Neural cell (in vitro differentiated cells): ENCODE results near the gene ANKMY1. TPM values are rescaled to one million over a fixed set of nuclear protein-coding genes. Genes with fewer than 3 reads are reported as not detected.

Experiments used
- H2AFZ ChIP-seq: fragments of 200-600, 300-800 bp; sonication (generic), shearing (Covaris generic); 2 replicates; pipeline ENCODE4 v1.6.0; 2014; ENCODE audit warnings: low read depth, mild to moderate bottlenecking, antibody characterized with exemption, low read length, moderate library complexity
- H3F3A ChIP-seq: fragments of 200-600 bp; shearing (Covaris generic); 2 replicates; pipeline ENCODE4 v1.6.1; 2016; ENCODE audit warnings: mild to moderate bottlenecking, moderate library complexity, mixed read lengths, antibody characterized with exemption, low read length; ENCODE audit not compliant: insufficient read depth, poor library complexity, severe bottlenecking
- H3K27ac ChIP-seq: fragments of 200-600, 300-800 bp; sonication (generic), shearing (Covaris generic); 2 replicates; pipeline ENCODE4 v1.5.1; 2014; ENCODE audit warnings: mild to moderate bottlenecking, low read length, moderate library complexity
- H3K27me3 ChIP-seq: fragments of 300-800, 200-600 bp; sonication (generic), shearing (Covaris generic); 2 replicates; pipeline ENCODE4 v1.6.0; 2014; ENCODE audit warnings: mild to moderate bottlenecking, low read depth, low read length, moderate library complexity; ENCODE audit not compliant: insufficient read depth
- H3K36me3 ChIP-seq: fragments of 300-800, 200-600 bp; sonication (generic), shearing (Covaris generic); 2 replicates; pipeline ENCODE4 v1.5.1; 2014; ENCODE audit warnings: mild to moderate bottlenecking, antibody characterized with exemption, low read length, moderate library complexity; ENCODE audit not compliant: insufficient read depth
- H3K4me2 ChIP-seq: fragments of 300-800, 200-600 bp; sonication (generic), shearing (Covaris generic); 2 replicates; pipeline ENCODE4 v1.6.0; 2014; ENCODE audit warnings: mild to moderate bottlenecking, low read length
- H3K4me3 ChIP-seq: fragments of 300-800, 200-600 bp; sonication (generic), shearing (Covaris generic); 2 replicates; pipeline ENCODE4 v1.5.1; 2014; ENCODE audit warnings: mild to moderate bottlenecking, low read length, moderate library complexity
- H3K79me2 ChIP-seq: fragments of 200-600 bp; shearing (Covaris generic); replicated peaks from 2 replicates; pipeline ENCODE4 v1.6.0; 2014; ENCODE audit warnings: mild to moderate bottlenecking, low read length, moderate library complexity; ENCODE audit not compliant: insufficient read depth
- H3K9ac ChIP-seq: fragments of 300-800, 200-600 bp; sonication (generic), shearing (Covaris generic); 2 replicates; pipeline ENCODE4 v1.6.1; 2016; ENCODE audit warnings: mild to moderate bottlenecking, low read length, mixed read lengths
- H3K9me2 ChIP-seq: fragments of 200-600 bp; shearing (Covaris generic); 2 replicates; pipeline ENCODE4 v1.6.1; 2016; ENCODE audit warnings: mild to moderate bottlenecking, low read length, mixed read lengths; ENCODE audit not compliant: insufficient read depth
- H3K9me3 ChIP-seq: fragments of 200-600, 300-800 bp; sonication (generic), shearing (Covaris generic); 2 replicates; pipeline ENCODE4 v1.6.1; 2016; ENCODE audit warnings: mild to moderate bottlenecking, mixed run types, low read length, moderate library complexity, mixed read lengths
- H4K20me1 ChIP-seq: fragments of 200-600 bp; shearing (Covaris generic); 2 replicates; pipeline ENCODE4 v1.6.1; 2016; ENCODE audit warnings: mild to moderate bottlenecking, mixed run types; ENCODE audit not compliant: insufficient read depth
- EP300 ChIP-seq: fragments of 450-650 bp; conservative IDR thresholded peaks from 2 replicates; pipeline ENCODE4 v1.6.1; 2014; ENCODE audit warnings: antibody characterized with exemption, mild to moderate bottlenecking, moderate library complexity; ENCODE audit not compliant: poor library complexity, severe bottlenecking
- EZH2 ChIP-seq: fragments of 200-600, 300-800 bp; shearing (Covaris generic), sonication (generic); IDR thresholded peaks from 2 replicates; pipeline ENCODE4 v1.6.1; 2014; ENCODE audit warnings: antibody characterized with exemption, low read length, borderline replicate concordance, mild to moderate bottlenecking; ENCODE audit not compliant: insufficient read depth, poor library complexity, severe bottlenecking
- MXI1 ChIP-seq: fragments of 450-650 bp; conservative IDR thresholded peaks from 2 replicates; pipeline ENCODE4 v1.6.1; 2014; ENCODE audit warnings: antibody characterized with exemption, mild to moderate bottlenecking; ENCODE audit not compliant: poor library complexity, severe bottlenecking
- POLR2AphosphoS5 ChIP-seq: IDR thresholded peaks from 2 replicates; pipeline ENCODE4 v1.6.1; 2012
- RAD21 ChIP-seq: fragments of 450-650 bp; conservative IDR thresholded peaks from 2 replicates; pipeline ENCODE4 v1.6.1; 2014; ENCODE audit warnings: antibody characterized with exemption, mild to moderate bottlenecking, moderate library complexity
- SMC3 ChIP-seq: fragments of 450-650 bp; conservative IDR thresholded peaks from 2 replicates; pipeline ENCODE4 v1.6.1; 2014; ENCODE audit warnings: antibody characterized with exemption, mild to moderate bottlenecking, moderate library complexity; ENCODE audit not compliant: poor library complexity
- TAF1 ChIP-seq: IDR thresholded peaks from 2 replicates; pipeline ENCODE4 v1.6.1; 2012; ENCODE audit warnings: low read depth
- polyA plus RNA-seq: library from polyadenylated mRNA; depleted of rRNA; stranded (reverse); fragments of >200 nt; gene quantifications from 2 replicates; pipeline ENCODE4 v1.2.3, GENCODE V29; 2014
- TF ChIP-seq, protein P1 (sequence below): IDR thresholded peaks from 2 replicates; pipeline ENCODE4 v1.6.1; 2012; ENCODE audit warnings: borderline replicate concordance
- TF ChIP-seq, protein P2 (sequence below): fragments of 450-650 bp; IDR thresholded peaks from 2 replicates; pipeline ENCODE4 v1.5.1; 2014; ENCODE audit warnings: antibody characterized with exemption, mild to moderate bottlenecking, moderate library complexity; ENCODE audit not compliant: poor library complexity, severe bottlenecking

The ANKMY1 gene
- polyA plus RNA-seq, 1 donor from 2014 or later: 6.6 TPM

DNA sequence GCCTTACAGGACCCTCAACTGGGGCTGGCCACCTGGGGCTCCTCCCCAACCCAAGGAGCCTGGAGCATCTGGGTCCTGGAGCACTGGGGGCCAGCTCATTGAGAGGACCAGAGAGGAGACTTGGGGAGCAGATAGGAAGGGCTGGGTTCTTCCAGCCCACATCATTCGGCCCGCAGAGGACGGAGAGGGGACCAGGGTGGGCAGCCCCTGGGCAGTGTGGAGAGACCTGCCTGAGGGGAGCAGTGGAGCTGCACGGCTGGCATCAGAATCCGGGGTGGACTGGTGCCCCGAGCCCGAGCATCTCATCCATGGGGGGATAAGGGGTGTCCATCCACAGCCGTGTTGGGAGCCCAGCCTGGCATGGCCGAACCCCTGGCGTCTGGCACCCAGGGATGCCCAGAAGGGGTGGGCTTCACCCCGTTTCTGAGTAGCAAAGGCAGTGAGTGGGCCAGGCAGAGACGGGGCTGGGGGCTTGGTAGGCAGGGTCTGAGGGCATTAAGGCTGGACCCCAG, 111.1 kb downstream of the ANKMY1 start:
- no peaks in the 10 kb centered on the region for H3K36me3 ChIP-seq
- H3F3A ChIP-seq: no peaks in the 10 kb centered on the region
- H3K27ac ChIP-seq: no peak overlapping the region
- H3K79me2 ChIP-seq: peaks cover 41% of the 10 kb centered on the region
- H4K20me1 ChIP-seq: no peaks in the 10 kb centered on the region
- no peak overlapping the region for H3K4me3 ChIP-seq
- no peaks in the 10 kb centered on the region for H3K9me3 ChIP-seq
- H3K9me2 ChIP-seq: no peaks in the 10 kb centered on the region
- H3K4me2 ChIP-seq: no peak overlapping the region
- TF ChIP-seq POLR2AphosphoS5: no peak
- no peak for TF ChIP-seq EP300
- TF ChIP-seq, protein P1, sequence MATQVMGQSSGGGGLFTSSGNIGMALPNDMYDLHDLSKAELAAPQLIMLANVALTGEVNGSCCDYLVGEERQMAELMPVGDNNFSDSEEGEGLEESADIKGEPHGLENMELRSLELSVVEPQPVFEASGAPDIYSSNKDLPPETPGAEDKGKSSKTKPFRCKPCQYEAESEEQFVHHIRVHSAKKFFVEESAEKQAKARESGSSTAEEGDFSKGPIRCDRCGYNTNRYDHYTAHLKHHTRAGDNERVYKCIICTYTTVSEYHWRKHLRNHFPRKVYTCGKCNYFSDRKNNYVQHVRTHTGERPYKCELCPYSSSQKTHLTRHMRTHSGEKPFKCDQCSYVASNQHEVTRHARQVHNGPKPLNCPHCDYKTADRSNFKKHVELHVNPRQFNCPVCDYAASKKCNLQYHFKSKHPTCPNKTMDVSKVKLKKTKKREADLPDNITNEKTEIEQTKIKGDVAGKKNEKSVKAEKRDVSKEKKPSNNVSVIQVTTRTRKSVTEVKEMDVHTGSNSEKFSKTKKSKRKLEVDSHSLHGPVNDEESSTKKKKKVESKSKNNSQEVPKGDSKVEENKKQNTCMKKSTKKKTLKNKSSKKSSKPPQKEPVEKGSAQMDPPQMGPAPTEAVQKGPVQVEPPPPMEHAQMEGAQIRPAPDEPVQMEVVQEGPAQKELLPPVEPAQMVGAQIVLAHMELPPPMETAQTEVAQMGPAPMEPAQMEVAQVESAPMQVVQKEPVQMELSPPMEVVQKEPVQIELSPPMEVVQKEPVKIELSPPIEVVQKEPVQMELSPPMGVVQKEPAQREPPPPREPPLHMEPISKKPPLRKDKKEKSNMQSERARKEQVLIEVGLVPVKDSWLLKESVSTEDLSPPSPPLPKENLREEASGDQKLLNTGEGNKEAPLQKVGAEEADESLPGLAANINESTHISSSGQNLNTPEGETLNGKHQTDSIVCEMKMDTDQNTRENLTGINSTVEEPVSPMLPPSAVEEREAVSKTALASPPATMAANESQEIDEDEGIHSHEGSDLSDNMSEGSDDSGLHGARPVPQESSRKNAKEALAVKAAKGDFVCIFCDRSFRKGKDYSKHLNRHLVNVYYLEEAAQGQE: no peak
- TF ChIP-seq, protein P2, sequence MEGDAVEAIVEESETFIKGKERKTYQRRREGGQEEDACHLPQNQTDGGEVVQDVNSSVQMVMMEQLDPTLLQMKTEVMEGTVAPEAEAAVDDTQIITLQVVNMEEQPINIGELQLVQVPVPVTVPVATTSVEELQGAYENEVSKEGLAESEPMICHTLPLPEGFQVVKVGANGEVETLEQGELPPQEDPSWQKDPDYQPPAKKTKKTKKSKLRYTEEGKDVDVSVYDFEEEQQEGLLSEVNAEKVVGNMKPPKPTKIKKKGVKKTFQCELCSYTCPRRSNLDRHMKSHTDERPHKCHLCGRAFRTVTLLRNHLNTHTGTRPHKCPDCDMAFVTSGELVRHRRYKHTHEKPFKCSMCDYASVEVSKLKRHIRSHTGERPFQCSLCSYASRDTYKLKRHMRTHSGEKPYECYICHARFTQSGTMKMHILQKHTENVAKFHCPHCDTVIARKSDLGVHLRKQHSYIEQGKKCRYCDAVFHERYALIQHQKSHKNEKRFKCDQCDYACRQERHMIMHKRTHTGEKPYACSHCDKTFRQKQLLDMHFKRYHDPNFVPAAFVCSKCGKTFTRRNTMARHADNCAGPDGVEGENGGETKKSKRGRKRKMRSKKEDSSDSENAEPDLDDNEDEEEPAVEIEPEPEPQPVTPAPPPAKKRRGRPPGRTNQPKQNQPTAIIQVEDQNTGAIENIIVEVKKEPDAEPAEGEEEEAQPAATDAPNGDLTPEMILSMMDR: no peak
- no peak for TF ChIP-seq SMC3
- H3K9ac ChIP-seq: no peak overlapping the region
- no peak overlapping the region for H2AFZ ChIP-seq
- H3K27me3 ChIP-seq: no peaks in the 10 kb centered on the region

DNA sequence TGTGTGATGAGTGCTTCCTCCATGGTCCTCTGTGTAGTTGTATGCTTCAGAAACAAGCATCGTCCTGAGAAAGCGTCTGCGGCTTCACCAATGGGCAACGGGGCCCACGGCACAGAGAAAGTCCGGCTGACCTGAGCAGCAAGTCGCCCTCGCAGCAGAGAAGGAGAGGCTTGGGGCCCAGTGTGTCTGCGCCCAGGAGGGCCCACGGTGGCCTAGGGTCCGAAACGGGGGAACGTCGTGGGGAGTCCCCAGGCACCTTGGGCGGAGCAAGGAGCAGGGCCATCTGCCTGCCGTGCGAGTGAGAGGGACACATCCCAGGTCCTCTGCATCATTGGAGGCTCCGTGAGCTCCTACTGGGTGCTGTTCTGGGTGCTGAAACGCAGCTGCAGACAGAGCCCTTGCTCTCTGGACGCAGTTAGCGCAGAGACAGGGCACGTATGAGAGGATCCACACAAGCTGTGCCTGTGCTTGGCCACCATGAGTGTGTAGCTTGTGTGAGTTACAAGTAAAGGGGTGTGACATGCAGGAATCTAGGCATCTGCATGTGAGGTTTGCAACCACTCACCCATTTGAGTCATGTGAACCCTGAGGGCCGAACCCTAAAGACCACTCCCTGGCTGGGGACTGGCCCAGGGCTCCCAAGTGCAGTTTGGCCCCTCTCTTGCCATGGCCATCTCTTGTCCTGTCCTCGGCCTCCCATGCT, 111.7 kb downstream of the ANKMY1 start:
- TF ChIP-seq POLR2AphosphoS5 (no peak), RAD21 (no peak), SMC3 (no peak), TAF1 (no peak), EZH2 (no peak), EP300 (no peak), MXI1 (no peak)
- TF ChIP-seq, protein P1: no peak
- TF ChIP-seq, protein P2: no peak
- Histone ChIP-seq H3K27me3 (no peaks in the 10 kb centered on the region), H3K79me2 (peaks cover 40% of the 10 kb centered on the region), H3K36me3 (no peaks in the 10 kb centered on the region), H3K9me2 (no peaks in the 10 kb centered on the region), H3K4me3 (no peak overlapping the region), H4K20me1 (no peaks in the 10 kb centered on the region), H3K9ac (no peak overlapping the region), H3K27ac (no peak overlapping the region), H3K9me3 (no peaks in the 10 kb centered on the region), H3K4me2 (no peak overlapping the region), H2AFZ (no peak overlapping the region), H3F3A (no peaks in the 10 kb centered on the region)
